GM21360 (cell line): ENCODE data around the gene ARNT2.

ENCODE experiments used
- ATAC-seq: cut with Tn5 transposase; IDR thresholded peaks from one replicate; pipeline ENCODE4 v1.9.1; 2021; ENCODE audit warnings: mild to moderate bottlenecking, moderate library complexity; ENCODE audit not compliant: unreplicated experiment

ARNT2 gene

DNA sequence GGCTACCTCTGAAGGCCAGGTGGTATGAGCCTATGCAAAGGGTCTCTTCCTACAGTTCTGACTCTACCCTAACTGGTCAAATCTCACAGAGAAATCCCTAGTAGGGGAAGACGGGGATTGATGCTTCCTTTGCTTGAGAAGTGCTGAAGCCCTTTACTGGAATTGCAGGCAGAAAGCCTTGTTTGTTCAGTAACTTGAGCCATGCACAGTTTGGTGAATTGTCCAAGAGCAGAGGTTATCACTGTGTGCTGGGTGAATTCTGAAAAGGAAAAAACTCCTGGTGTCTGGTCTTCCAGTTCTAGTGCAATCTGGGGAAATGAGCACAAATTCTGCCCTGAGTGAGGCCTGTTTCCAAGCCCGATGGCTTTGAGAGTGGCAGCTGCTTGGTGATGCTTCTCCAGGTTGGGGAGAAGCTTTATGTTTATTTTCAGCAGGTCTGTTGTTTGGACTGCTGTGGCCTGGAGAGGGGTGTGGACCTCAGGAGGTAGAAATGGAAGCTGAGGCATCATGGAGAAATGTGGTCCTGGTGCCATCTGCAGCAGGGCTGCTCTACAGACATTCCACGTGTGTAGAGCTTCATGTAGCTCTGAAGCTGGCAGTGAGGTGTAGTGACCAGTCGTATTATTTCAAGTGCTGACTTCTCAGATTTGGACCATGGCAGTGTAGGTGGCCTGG is 60.9 kb downstream of the ARNT2 start:
- no peak for ATAC-seq

DNA sequence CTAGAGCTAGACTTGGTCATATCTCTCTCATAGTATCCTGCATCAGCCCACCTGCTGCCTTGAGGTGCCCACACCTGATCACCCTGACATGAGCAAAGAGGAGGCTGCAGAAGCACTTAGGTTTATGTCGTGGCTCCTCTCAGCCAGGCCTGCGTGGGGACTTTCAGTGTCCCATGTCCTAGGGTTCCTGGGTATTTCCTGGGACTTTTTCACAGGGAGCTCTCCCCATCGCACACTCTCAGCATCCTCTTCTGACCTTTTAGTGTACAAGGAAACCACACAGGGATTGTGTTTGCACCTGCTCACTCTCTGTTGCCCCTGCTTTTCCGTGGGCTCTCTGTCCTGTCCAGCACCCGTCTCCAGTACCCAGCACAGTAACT is 61.4 kb downstream of the ARNT2 start:
- no peak for ATAC-seq

DNA sequence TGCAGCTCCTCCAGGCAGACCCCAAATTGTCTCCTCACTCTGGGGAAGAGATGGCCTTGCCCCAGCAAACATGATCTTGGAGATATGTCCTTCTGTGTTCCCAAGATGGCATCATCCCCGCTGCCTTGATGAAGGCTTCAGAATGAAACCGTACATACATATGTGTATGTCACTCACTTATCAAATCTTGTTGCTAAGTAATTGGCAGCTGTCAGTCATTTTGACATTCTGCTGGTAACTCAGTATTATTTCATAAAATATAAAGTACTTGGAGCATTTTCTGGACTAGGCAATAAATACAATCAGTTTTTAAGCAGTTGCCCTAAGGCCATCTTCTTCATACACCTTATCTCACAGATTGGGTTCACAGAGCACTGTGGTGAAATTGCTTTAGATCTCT is 62.4 kb downstream of the ARNT2 start:
- ATAC-seq: no peak

DNA sequence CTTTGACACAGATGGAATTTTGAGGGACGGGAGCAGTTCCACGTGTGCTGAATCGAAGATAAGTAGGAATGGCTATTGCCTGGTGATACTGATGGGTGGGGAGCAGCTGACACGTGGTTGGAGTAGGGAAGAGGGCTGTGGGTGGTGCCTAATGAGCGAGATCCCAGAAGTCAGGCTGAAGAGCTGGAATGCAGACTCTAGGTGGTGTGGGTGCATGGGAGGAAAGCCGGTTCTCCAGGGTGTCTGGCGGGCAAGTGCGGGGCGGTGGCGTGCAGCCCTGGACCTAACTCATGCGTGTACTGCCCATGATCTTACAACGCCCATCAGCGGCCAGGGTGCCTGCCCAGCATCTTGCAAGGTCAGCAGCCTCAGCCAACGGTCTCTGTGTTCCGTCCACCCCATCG is 63.1 kb downstream of the ARNT2 start:
- no peak for ATAC-seq

DNA sequence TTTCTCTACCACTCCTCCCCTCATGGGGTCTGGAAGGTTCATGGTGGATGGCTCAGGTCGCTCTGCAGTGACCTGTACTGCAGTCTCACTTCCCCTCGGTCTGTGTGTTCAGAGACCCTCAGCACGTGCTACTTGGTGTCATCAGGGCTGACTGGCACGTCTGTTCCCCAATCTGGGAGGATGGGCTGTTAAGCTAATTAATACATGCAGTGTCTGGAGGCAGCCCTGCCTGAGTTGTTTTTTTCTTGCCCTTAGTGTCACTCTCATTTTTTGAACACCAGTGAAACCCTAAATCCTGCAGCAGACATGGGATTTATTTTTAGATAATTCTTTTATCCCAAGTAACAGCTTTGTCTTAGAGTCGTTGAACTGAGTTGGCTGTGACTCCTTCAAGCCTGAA is 64.6 kb downstream of the ARNT2 start:
- no peak for ATAC-seq

DNA sequence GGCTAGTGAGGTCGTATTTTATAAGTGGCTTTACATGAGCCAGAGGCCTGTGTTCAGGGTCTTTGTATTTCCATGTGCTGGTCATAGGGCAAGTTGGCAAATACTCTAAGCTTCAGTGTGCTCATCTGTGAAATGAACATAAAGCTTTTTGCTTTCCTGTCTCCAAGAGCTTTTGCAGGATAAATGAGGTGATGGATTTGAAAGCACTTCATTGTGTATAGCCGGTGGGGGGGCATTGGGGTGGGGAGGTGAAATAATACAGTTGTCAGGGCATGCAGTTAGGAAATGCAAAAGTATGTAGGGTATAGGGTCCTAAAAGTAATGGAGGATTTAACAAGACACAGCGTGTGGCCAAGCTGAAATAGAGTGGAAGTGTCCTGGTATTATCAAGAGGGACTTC is 67.7 kb downstream of the ARNT2 start:
- ATAC-seq: no peak

DNA sequence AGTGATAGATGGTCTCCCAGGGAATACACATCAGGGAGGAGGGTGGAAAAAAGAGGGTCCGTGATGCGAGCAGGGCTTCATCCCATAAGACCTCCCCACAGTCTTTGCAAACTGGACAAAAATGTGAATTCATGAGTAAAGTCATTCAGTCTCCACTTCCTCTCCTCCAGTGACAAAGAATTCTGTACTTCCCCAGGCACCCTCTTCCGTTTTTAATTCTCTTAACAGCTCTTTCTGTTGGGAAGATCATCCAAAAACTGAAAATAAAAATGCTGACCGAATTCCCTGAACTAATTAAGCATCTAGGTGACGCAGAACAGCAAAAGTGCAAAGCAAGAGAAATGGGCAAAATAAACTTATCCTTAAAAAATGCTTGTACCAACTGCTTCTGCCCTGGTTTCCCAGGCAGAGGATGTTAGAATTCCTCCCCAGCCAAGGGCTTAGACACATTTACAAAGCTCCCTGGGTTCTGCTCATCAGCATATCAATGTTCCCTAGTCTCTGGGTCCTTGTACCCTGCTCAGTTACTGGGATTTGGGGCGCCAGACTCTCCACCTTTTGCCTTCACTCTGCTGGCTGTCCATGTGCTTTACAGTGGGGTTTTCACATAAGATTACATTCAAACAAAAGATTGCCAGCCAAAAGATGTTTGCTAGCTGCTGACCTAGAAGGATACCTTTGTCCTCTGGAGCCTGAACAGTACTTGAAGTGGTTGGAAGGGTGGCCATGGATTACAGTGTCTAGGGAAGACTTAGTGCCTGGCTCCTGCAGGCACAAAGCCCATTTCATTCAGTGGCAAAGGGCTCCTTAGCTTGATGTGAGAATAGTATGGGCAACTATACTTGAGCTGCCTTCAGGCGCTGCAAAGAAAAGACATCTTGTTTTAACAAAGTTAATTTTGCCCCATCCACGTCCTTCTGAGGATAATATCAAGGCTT is 69.4 kb downstream of the ARNT2 start:
- ATAC-seq: no peak

DNA sequence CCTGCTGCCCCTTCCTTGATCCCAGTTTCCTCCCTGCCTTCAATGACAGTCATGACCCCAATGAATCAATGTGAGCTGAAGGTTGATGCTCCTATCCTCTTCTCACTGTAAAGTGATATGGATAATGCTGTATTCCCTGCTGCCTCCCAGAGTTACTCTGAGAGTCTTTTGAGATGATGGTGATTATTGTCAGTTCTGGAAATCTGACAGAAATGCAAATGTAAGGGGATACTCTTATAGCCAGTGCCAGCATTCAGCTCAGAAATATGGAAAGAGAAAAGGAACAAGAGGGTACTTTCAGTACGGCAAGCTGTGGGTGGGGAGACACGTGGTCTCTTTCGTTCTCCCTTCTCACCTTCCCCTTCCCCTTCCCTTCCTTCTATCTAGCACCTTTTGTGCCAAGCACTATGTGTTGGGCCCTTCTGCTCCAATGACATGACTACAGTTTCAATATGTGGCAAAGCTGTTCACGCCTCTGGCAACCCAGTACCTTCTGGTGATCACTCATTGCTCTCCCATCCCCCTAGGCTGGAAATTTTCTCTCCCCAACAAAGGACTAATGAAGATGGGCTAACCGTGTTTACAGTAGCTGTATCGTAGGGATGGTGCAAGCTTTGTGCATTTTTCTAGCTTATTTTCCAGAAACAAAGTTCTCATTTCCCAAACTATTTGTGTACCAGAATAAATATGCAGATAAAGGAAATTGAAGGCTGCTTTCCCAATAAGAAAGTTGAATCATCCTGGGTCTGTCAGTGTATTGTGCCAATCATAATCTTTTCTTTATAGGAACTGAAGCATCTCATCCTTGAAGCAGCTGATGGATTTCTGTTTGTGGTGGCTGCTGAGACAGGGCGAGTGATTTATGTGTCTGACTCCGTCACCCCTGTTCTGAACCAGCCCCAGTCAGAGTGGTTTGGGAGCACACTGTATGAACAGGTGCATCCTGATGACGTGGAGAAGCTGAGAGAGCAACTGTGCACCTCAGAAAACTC is 70.3 kb downstream of the ARNT2 start:
- ATAC-seq: no peak

DNA sequence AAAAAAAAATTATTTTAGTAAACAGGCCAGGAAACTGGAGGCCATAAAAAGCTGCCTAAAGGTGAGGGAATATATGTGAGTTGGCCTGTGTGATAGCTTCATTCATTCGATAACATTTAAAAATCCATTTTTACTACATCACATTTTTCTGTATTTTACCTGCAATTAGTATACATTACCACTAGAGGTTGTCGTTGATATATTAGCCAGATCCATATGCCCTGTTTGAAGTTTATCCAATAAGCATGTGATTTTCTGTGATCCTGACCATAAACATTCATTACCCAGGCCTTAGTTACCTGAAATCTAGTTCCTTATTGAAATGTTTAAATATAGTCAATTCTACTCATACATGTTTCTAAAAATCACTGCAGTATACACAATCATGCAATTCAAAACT is 71.4 kb downstream of the ARNT2 start:
- ATAC-seq: no peak

DNA sequence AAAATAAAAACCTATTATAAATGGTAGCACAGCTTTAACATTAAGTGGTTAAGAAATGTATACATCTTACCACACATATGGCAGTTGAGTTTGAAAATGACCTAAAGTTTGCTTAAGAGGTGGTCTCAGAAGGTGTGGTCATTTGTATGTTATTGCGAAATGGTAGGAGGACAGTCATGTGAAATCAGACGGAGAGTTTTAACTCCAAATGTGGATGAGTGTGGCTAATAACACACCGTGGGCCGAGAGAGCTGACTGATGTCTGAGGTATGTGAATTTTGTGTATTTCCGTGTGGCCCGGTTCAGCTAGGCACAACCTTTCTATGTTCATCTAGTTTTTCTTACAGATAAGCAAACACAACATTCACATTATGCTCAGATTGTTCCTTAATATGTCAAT is 71.9 kb downstream of the ARNT2 start:
- ATAC-seq: no peak

DNA sequence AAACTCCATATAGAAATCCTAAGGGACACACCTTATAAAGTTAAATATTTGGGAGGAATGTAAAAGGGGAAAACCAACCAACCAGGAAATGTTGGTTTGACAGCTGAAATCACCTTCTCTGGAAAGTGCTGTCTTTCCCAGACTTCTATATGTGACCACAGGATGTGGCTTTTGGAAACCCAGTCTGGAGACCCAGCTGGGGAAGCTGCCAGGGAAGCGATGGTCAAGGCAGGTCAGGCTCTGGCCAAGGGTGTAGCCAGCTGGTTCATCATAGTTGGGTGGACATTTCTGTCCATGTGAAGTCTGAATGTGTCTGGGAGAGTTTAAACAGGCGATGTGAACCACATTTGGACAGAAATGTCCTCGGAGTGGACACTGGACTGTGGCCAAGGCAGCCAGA is 73.9 kb downstream of the ARNT2 start:
- ATAC-seq: no peak

DNA sequence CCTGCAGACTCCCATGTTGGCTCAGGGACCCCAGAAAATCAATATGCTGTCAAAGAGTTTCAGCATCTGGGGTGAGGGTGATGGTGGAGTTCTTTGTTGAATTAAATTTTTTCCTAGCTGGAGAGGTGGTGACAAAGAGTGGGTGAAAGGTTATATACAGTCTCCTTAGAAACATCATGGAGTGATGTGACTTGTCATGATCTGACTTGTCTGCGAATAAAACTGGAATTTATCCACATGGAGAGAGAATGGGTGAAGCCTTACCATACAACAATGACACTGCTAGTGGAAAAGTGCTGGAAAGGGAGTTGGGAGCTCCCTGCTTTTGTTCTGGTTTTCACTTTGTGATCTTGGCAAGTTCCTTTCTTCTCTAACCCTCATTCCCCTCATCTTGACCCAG is 75.0 kb downstream of the ARNT2 start:
- ATAC-seq: no peak

DNA sequence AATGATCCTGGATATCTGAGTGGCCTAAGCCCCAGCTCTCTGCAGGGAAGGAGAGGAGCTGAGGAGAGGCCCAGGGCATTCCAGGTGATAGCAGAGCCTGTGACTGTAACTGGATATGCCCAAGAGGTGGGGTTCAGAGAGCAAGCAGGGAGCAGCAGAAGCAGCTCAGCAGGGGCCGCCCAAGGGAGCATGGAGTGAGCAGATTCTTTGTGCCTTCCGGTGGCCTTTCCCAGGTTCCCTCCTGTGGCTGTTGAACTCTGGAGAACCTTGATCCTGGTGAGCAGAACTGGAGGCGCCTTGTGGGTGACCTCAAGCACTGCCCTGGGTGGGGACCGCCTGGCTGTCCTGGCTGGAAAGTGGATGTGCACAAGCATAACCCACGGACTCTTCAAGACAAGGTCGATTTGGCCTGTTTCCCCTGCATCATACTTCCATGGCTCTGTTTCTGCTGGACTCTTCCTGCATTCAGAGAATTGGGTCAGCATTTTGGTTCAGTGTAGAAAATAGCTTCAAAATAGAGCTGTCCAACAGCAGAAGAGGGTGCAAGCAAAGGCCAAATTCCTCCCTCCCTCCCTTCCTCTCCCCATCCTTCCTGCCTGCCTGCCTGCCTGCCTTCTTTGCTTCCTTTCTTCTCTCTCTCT is 76.1 kb downstream of the ARNT2 start:
- no peak for ATAC-seq

DNA sequence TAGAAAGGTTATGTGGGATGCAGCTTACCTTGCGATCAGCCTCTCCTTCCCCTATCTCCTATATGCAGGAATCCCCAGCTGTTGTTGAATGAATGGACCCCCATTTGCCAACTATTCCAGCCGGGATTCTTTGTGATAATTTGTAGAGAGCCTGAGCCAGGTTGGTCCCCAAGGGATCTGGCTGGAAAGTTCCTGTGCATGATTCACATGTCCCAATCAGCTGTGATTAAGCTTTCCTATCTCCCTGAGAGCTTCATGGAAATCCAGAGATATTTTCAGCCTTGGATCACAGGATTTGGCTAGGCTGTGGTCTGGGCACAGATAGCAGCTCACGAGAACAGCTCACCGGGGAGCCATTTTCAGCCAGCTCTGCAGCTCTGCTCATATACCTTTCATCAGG is 76.7 kb downstream of the ARNT2 start:
- no peak for ATAC-seq

DNA sequence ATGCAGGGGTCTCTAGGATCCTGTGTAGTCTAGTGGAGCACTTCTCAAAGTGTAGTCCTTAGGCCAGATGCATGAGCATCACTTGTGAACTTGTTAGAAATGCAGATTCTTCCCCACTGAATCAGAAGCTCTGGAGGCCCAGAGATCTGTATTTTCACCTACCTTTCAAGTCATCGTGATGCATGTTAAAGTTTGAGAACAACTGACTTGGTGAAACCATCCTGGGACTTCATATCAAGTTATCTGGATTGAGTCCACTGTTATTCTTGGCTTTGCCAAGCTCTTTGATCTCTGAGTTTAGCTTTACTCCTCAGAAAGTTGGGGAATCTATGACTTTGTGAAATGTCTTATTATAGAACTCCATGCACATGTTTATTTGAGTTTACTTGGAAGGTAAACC is 78.5 kb downstream of the ARNT2 start:
- ATAC-seq: no peak

DNA sequence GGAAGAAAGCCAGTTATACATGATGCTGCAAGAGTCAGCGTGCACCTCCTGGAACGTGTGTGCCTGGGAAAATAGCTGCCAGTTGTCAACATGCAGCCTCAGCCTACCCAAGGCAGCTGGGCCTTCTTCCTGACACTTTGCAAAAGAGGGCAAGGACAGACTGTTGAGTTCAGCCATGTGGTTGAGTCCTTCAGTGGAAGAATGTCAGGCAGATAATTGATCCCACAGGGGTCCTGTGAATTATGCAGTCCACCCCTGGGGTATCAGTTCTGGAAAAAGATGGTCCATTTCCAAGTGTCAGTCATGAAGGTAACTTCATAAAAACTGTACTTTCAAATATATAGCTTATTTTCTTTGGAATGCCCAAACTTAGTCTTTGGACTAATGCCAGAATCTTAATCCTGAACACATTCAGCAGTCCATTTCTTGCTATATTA is 79.6 kb downstream of the ARNT2 start:
- ATAC-seq: no peak

DNA sequence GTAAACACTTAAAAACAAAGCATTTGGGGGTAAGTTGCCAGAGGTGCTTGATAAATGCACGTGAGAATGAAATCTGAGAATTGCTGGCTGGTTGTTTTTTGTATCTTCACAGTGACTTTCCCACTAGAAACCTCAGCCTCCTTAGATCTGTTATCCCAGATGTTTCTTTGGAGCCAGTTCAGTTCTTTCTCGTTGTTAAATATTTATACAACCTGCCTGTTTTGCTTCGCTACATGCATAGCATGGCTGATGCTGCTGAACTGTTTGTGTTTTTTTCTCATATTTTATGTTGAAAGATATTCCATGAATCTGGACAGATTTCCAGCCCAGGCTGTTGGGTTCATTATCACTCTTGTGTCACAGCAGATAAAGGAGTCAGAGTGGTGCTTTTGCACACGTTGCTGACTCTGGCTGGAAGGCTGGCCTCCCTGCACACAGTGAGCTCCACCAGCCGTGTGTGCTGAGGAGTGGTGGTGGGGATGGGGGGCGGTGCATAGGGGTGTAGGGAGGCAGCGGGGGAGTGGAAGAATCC is 80.2 kb downstream of the ARNT2 start:
- no peak for ATAC-seq

DNA sequence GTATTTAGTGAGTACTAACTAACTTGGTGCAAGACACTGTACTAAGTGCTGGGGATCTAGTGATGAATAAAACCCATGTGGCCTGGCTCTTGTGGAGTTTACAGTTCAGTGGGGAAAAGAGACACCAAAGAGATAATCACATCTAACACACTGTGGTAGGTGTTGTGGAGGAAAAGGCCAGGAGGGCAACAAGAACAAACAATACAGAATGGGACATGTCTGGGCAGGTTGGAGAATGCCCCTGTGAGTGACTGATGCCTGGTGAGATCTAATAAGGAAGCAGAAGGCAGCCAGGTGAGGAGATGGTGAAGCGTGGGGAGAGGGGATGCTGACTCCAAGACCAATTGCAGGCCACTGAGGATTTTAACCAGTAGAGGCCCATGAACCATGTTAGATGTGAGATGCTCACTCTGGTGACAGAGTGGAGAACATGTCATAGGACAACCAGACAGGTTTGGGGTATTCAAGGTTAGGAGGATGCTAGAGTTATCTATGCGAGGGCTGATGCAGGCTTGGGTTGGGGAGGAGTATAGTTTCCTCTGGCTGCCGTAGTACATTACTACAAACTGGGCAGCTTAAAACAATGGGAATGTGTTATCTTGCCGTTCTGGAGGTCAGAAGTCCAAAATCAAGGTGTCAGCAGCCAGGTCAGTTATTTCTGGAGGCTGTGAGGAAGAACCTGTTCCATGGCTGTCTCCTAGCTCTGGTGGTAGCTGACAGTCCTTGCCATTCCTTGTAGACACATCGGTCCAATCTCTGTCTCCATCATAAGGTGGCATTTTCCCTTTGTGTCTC is 81.4 kb downstream of the ARNT2 start:
- no peak for ATAC-seq

DNA sequence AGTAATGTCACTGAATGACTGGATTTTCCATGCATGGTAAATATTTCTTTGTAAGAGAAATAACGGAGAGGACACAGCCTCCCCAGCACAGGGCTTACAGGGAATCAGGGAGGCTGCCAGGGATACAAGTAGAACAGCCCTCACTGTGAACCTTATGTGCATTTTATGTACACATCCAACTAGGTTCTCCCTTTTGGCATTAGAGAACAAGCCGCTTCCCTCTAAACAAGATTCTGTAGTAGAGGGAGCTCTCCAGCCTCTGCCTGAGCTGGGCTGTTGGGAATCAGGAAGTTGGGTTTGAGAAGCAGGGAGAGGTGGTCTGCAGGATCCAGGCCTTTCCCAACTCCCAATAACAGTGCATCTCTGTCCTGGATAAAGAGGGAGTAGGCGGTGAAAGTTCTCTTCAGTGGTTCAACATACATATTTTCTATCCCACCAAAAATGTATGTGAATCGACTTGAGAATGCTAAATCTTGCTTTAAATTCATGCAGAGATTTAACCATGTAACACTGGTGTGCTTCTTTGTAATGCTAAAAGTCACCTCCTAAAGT is 83.7 kb downstream of the ARNT2 start:
- ATAC-seq: no peak
